Measurements from ENCODE around the gene MYO5A.

DNA sequence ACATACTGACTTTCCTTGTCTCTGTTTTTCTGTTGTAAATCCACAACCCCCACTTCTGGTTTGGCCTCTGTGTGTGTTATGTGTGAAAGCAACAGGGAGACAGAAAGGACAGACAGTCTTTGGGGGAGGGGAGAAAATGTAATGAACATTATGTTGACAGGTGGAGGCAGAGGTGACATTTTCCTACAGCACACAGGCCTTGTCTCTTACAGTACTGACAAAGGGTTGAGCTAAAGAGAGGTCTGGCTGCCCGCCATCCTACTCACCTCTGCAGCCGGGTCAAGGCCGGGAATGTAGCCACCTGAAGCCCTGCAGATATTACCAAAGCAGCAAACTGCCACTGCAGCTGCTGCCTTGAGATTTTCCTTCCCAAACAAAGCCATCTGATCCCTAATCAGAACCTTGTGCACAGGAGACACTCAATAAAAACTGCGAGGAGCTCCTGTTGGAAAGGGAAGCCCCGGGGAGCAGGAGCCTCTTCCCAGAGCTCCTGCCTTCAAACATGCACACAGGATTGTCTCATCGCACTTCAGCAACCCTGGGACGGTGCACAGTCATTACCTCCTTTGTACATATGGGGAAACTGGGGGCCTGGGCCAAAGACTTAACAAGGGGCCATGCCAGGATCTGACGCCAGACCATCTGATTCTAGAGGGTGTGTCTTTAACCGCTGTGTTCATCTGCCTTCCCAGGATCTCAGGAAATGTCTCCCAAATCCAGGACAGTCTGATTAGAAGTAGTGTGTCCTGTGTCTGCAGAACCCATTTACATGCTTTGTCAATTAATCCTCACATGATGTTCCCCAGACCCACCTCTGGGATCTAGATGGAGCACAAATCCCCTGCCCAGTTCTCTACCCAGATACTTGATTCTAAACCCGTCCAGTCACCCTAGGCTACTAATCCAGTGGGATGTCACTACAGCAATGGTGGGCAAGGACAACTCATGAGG lies 247.3 kb downstream of the MYO5A start:
- TF ChIP-seq EP300 (IDR thresholded peaks at IDR 0.05) = no peak
- no peak for TF ChIP-seq SMC3 (IDR thresholded peaks at IDR 0.05)
